ENCODE results near the gene SLC25A19.

SLC25A19 gene

DNA sequence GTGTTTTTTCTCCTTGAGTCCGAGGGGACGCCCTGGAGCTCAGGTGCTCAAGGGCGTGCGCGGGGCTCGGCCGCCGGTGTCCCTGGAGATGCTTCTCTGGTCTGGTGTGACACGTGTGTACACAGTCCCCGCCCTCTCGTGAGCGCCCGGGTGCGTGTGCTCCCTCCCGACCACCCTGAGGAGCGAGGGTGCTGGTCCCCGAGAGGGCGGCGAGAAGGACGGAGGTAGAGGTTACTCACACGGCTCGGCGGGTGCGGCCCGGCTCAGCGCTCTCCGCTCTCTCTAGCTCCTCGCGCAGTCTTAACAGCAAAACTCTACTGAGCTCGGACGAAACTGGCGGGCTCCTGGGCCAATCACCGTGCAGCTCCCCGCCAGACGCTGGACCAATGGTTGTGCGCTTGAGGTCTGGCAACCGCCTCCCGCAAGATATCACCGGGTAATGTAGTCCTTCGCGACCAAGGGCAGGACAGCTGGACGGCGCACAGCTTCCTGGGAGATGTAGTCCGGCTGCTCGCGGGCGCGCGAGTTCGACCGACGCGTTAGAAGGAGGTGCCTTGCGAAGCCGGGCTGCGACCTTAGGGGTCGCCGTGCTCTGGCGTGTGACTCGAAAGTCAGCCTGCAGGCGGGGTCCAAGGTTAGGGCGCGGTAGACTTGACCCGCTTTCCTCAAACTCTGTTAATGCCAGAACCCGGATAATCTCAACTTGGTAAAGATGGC is at the start of gene SLC25A19:
SLC25A19 (minus strand) TSS at position 319 of the 717 bp plus-strand sequence. CDS start 2,669 bp downstream, outside the sequence.
- peak; percentile 77 to 99 for DNase-seq

DNA sequence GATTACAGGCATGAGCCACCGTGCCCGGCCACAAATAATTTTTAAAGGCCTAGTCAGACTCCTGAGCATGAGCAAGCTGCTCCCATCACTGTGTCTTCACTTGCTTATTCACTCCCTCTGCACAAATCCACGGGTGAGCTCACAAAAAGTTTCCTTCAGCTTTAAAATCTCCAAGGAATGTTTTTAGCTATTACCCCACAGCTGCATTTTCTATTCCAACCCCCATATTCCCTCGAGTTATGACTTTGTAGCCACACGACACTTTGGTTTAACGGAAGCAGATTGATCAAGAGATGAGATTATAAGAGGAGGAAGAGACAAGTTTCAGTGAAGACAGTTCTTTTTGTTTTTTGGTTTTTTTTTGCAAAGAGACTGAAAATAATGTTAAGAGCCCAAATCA is 49.1 kb upstream of the SLC25A19 start:
- DNase-seq: peak in 1 of 2 donors; percentile 63

DNA sequence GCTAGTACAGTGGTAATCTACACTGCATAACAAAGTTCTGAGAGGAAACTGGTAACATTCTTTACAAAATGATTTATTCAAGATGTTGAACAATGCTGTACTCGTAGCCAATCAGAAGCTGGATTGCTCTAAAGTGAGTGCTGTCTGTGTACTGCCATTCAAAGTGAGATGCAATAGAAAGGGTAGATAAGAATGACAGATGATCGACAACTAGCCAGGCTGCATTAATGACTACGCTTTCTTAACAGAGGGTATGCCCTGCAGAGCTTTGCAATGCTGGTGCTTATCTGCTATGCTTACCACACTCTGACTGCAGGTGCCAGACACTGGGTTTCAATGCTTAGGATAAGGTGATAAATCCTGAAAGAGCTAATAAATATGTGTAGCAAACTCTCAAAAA is 46.1 kb upstream of the SLC25A19 start:
- no peak for DNase-seq

DNA sequence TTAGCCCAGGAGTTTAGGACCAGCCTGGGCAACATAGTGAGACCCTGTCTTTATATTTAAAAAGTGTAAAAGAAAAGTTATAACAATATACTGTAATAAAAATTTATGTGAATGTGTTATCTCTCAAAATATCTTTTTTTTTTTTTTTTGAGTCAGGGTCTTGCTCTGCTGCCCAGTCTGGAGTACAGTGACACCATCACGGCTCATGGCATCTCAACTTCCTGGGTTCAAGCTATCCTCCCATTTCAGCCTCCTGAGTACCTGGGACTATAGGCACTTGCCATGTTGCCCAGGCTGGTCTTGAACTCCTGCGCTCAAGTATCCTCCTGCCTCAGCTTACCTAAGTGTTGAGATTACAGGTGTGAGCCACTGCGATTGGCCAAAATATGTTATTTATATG is 45.5 kb upstream of the SLC25A19 start:
- DNase-seq: no peak

DNA sequence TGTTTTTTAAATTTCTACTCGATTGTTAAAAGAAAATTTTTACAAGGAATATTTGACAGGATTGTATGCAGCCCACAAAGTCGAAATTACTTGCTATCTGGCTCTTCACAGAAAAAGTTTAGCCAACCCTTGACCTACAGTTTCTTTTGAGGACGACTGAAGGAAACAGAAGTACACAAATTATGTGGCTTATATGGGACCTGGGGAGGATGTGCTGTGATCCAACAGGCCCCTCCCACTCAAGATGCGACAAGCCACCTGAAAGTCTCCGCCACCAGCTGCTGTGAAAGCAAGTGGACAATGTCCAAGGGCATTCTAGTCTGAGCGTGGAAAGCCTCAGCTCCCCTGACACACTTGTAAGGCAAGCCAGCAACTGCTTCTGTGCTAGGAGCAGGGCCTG is 42.4 kb upstream of the SLC25A19 start:
- DNase-seq: no peak

DNA sequence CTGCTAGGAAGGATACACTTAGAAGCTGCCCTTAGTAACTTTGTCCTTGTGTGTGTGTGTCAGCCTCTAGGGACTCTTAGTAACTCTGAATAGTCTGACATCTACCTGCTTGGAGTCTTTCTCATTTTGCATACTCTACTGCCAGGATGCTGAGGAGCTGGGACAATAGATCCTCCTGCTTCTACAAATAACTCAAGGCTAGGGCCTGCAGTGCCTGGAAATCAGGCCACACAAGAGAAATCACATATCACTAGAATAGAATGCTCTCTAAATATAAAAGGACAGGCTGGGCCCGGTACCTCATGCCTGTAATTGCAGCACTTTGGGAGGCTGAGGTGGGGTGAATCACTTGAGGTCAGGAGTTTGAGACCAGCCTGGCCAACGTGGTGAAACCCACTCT is 38.5 kb upstream of the SLC25A19 start:
- no peak for DNase-seq

DNA sequence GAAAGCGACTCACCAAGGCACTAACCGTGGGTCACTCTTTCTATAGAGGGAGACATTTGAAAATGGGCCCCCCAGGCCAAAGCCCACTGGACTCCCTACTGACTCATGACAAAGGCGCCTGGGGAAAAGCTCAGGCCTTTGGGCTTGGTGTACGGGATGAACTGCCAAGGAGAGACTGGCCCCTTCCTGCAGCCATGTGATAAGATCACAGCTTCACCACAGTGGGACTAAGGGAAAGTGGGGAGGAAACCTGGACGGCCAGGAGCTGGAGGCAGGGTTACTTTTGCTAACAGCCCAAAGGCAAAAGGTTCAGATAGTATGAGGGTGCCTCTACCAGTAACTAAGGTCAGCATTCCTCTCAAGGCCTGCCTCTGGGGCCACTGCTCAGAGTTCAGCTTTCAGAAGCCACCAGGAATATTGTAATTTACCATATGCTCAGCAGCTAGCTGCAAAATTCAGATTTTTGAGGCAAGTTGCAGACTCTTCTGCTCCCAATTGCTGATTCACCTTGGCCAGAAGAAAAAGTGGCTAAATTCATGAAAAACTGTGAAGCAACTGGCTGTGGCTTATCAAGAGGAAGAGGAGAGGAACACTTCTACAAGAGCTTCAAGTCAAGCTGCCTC is 37.1 kb upstream of the SLC25A19 start:
- no peak for DNase-seq

DNA sequence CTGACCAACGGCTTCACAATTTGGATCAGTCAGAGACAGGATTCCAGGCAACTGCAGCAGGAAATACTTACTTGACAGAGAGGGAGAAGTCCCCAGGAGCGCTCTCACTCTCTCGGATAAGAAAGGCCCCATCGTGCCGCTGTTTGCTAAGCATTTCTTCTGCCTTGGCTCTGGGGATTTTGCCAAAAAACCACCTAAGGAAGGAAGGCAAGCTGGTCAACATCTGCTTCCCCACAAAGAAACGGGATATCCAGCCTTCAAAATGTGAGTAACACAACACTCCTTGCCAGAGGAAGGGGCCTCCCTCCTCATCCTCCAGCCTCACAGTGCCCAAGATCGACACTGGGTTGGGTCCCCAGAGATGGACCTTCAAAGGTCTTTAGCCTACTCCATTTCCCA is 36.6 kb upstream of the SLC25A19 start:
- DNase-seq: peak in 1 of 2 donors; percentile 61

DNA sequence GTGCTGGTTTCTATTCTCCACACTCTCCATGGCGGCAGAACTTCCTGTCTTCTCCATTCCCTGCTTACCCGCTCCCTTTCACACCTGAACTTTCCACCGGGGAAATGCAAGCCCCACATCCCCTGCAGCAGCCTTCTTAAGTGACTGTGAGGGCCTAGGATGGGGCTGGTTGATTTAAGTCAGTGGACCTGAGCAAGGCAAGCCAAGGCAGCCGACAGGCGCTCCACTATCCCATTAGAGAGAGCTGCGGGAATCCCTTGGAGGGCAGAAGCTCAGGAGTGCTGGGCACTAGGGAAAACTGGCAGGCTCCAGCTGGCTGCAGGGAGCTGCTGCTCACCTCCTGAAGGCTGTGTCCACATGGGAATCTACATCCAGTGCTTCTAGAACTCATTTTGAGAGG is 36.1 kb upstream of the SLC25A19 start:
- DNase-seq: no peak

DNA sequence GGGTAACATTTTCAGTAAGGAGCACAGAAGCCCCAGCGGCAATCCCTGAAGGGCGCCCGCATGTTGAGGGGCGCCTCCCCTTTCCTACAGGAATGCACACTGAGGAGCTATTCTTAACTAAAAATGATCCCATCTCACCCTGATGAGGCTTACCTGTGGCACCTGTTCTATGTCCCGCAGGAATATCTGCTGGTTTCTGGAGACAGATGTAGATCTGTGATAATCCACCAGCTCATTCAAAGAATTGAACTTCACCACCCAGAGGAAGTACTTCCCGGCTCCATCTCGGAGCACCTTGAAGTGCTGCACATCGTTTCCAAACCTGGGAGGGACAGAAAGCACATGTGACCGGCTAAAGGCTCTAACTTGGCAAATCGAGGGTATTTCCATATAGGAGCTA is 32.3 kb upstream of the SLC25A19 start:
- DNase-seq: no peak

DNA sequence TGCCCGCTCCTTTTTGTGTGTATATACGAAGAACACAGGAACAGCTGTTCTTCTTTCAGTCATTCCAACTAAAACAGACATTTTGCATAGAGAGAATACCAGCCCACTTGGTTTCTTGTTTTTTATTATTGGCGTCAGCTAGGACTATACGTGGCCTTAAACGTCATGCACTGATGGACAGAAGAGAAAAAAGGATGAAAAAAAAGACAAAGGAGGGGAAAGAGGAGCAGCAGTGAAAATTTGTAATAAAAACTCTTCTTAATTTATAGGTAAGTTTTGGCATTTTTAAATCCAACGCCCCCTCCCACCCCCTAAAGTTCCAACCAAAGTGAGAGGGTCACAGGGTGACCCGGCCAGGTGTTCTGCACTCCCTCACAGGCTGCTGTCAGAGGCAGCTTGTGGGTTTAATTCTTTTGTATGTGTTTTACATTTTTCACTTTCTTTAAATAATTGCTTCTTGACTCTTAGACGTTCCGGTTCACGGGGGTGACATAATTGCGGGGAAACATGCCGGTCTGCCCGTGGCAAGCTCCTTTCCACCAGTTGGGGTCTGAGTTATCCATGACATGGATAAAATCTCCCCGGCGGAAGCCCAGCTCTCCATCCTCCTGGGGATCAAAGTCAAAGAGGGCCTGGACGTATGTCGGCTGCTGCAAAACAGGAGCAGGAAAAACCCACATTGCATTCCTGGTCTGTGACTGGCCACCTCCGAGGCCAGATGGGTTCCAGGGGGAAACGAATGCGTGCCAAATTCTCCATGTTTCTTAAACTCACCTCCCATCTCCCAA is 30.9 kb upstream of the SLC25A19 start:
- no peak for DNase-seq

DNA sequence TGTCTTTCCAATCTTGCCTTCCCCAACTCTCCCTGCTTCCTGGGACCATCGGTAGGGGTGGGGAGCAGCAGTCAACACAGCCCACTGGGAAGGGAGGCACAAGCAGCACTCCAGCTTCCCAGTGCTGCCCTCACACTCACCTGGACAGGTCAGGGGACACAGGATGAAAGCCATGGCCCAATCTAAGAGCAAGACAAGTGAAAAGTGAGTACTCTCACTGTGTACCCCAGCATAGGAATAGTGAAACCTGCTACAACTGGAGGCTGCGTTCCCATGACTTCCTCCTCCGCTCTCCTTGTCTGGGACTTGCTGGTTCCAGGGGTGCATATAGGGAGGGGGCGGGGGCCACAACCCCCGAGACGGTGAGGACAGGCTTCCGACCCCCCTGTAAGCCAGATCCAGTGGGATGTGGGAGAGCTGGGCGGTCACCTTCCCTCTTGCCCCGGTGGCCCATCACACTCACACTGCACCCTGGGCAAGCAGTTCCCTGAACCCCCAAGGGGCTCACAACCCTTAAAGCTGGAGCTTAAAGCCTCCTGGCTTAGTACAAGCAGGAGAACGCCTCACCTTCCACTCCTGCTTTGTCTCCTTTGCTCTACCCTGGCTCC is 29.5 kb upstream of the SLC25A19 start:
- DNase-seq: no peak

DNA sequence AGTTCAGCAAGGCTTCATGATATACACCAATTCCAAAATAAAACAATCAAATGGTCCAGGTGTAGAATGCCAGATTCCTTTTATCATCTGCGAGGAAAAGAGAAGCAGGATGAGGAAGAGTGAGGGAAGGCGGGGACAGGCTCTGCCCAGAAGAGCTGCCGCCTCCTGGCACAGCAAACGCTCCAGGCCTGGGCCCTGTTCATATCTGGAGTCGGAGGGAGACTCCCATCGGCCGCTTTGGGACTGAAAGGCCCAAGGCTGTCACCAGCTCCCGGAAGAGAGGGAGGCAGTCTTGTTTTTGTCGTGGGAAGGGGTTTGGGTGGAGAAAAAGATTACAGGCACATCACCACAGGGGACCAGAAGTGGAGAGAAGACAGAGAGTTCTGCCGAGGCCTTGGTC is 29.0 kb upstream of the SLC25A19 start:
- DNase-seq: no peak

DNA sequence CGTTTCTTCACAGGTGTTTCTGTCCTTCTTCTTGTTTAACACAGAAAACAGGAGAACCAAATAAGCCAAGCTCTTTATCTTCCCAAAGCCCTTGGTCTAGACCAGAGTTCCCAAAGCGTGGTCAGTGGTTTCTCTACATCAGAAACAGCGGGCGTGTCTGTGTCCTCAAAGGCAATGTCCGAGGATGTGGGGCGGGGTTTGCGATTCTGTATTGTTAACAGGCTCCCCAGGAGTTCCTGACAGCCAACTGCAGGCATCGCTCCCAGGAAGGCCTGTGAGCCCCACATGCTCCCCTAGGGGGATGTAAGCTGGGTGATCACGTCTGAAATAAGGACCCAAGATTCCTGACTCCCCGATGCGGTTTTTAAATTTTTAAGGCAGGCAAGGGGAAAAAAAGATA is 28.4 kb upstream of the SLC25A19 start:
- DNase-seq: no peak

DNA sequence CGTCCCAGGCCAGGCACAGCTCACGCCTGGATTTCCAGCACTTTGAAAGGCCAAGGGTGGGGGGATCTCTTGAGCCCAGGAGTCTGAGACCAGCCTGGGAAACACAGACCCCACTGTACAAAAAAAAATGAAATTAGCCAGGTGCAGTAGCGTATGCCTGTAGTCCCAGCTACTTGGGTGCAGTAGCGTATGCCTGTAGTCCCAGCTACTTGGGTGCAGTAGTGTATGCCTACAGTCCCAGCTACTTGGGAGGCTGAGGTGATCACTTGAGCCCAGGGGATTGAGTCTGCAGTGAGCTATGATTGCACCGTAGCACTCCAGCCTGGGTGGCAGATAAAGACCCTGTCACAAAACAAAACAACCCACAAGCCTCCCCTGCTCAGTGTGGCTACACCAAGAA is 27.0 kb upstream of the SLC25A19 start:
- DNase-seq: no peak

DNA sequence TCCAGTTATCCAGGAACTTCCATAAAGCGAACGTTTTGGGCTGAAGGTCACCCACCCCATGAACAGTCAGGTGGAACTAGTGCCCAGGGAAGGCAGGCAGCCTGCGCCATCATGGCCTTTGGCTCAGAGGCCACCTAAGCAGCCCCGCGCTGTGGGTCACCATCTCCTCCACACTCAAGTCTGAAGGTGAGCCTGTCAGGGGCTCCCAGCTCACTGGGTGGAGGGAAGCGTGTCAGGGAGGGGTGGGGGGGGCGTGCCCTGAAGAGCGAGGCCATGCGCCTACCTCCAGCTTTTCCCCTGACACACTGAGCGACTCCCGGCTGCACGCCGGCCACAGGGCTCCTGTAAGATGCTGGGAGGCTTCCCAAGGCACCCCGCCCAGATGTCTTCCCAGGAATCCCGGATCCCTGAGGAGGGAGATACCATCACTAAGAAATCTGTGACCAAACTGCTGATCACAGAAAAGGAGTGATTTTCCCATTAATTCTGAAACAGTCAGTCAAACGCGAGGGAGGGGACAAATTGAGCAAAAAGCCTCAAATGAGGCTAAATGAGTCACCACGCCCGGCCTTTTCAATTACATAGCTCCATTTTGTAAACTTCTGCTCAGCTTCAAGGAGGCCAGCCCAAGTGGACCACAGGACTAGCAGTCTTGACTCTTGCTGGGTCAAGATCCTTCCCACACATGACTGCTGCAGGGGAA is 26.5 kb upstream of the SLC25A19 start:
- DNase-seq: peak in 1 of 2 donors; percentile 18

DNA sequence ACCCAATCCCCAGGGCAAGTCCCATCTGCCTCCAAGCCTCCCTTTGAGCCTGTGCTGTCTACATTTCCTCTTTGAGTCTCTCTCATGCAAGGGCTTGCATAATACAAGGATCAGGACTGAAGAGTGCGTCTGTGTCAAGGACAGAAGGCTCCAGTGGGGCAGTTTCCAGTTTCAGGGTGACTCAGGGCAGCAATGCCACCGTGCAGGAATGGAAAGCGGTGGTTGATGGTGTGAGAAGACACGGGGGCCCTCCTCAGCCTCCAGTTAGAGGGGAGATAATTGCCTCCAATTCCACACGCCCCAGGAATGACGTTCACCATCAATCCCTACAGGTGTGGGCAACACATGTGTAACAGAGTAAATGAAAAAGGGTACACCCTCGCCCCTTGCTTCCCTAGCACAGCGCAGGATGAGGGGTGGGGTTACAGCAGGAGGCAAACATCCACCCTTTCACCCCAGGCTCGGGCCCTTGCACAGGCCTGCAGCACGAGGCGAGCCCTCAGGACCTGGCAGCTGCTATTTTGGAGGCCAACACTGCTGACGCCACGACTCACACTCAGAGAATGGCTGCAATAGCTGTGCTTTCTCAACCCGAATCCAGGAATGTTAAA is 24.8 kb upstream of the SLC25A19 start:
- DNase-seq: peak; percentile 13 to 22

DNA sequence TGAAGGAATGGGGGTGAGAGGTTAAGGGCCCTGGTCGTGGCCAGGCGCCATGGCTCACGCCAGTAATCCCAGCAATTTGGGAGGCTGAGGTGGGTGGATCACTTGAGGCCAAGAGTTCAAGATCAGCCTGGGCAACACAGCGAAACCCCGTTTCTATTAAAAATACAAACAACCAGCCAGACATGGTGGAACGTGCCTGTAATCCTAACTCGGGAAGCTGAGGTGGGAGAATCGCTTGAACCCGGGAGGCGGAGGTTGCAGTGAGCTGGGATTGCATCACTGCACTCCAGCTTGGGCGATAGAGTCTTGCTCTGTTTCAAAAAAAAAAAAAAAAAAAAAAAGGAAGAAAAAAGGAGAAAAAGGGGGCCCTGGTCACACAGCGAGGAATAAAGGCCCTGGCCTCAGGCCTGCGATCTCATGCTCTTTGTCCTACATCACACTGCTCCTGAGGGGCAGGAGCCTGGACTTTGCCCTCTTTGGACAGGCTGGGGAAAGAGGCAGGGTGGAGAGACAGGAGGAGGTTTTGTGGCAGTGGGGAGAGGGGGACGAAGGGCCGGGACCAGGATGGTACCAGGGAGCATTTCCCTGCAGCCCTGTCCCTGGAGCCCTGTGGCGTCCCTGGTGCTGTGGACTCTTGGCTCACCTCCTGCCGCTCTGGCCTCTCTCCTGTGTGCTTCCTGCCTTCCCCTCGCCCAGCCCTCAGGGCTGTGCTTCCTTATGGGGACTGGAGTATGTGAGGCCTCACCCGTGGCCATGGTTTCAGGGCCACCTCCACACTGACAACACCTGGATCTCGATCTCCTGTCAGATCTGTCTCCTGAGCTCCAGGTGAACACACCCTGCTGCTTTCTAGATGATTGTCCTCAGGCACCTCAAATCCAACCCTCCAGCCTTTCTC is 19.7 kb upstream of the SLC25A19 start:
- DNase-seq: peak in 1 of 2 donors; percentile 13

DNA sequence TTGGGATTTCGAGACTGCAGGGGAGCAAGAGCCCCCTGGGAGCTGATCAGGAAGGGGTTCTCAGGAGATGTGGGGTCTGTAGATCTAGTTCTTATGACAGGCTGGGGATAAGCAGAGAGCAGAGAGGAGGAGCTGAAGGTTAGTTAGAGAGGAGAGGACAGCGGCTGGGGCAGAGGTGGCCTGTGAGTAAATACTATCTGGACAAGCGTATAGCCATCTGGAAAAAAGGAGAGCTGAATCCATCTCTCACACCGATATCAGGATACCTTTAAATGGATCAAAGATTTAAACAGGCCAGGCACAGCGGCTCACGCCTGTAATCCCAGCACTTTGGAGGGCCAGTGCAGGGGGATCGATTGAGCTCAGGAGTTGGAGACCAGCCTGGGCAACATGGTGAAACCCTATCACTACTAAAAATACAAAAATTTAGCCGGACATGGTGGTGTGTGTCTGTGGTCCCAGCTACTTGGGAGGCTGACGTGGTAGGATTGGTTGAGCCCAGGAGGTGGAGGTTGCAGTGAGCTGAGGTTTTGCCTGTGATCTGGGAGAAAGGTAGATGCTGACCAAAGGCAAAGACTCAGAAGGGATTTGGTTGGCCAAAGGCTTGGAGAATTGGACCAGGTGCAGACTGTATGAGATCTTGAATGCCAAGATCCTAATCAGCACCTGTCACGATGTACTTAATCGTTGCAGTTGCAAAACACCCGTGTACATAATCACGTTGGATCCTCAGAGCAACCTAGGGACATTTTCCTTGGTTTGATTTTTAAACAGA is 18.9 kb upstream of the SLC25A19 start:
- no peak for DNase-seq

DNA sequence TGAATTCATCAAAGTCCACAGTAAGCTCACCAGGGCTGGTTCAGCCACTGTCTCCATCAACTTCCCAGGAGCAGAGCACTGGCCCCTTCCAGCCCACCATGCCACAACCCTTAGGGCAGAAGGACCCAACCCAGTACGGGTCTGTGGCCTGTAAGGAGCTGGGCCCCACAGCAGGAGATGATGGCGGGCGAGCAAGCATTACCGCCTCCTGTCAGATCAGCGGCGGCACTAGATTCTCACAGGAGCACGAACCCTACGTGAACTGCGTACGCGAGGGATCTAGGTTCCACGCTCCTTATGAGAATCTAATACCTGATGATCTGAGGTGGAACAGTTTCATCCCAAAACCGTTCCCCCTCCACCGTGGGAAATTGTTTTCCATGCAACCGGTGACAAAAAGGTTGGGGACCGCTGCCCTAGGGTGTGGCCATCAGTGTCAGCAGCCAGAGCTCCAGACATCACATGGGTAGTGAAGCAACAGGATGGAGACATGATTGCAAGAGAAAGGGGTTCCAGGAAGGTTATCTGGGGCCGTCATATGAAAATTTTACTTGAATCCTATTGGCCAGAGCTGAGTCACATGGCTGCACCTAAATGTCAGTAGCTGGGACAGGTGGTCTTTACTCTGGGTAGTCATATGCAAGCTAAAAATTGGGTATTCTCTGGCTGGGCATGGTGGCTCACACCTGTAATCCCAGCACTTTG is 12.4 kb upstream of the SLC25A19 start:
- DNase-seq: peak in 1 of 2 donors; percentile 21
